Forelimb muscle (tissue), 1 donor: ENCODE data around the gene PCDHB16. TPM values are rescaled to one million over a fixed set of nuclear protein-coding genes. Genes with fewer than 3 reads are reported as not detected.
"Not testable (repeated sequence)": the region's sequence is repeated elsewhere in the genome, so short reads cannot be mapped to it uniquely, and the experiment has no call there.

Experiments
- DNase-seq: peaks from one replicate; pipeline ENCODE4 v3.0.0-alpha.2; 2013; ENCODE audit warnings: low read depth
- polyA plus RNA-seq: library from polyadenylated mRNA; unstranded; fragments of 120-200 nt; gene quantifications from one replicate; pipeline ENCODE4 v1.2.1, GENCODE V29; 2013; ENCODE audit not compliant: insufficient read length

PCDHB16 gene
- polyA plus RNA-seq: 2.5 TPM

GRCh38 chr5:141182248-141182647 is at the start of gene PCDHB16:
PCDHB16 (plus strand) TSS chr5:141182387; CDS start chr5:141182560, 173 bp downstream.
- no peak for DNase-seq

GRCh38 chr5:141135030-141135717 is 47.0 kb upstream of the PCDHB16 start, which contains the start of gene PCDHB5:
PCDHB5 (plus strand) TSS chr5:141135206; CDS start chr5:141135435, 229 bp downstream.
- DNase-seq: no peak

- no peak for DNase-seq
Measured at GRCh38 chr5:141135718-141136266, 46.4 kb upstream of the PCDHB16 start.

GRCh38 chr5:141137346-141137745 is 44.8 kb upstream of the PCDHB16 start:
- not testable (repeated sequence) for DNase-seq

- no peak for DNase-seq
Measured at GRCh38 chr5:141149812-141150211, 32.4 kb upstream of the PCDHB16 start, which contains the start of gene PCDHB6. PCDHB6 (plus strand) TSS chr5:141150057; CDS start chr5:141150258, 201 bp downstream.

GRCh38 chr5:141150224-141150992 is 31.8 kb upstream of the PCDHB16 start:
- no peak for DNase-seq

GRCh38 chr5:141150993-141151325 is 31.2 kb upstream of the PCDHB16 start:
- no peak for DNase-seq

GRCh38 chr5:141151632-141152031 is 30.6 kb upstream of the PCDHB16 start:
- DNase-seq: not testable (repeated sequence)

- DNase-seq: not testable (repeated sequence)
Measured at GRCh38 chr5:141152096-141152495, 30.1 kb upstream of the PCDHB16 start.

- no peak for DNase-seq
Measured at GRCh38 chr5:141155540-141156374, 26.4 kb upstream of the PCDHB16 start.

GRCh38 chr5:141157356-141157755 is 24.8 kb upstream of the PCDHB16 start:
- DNase-seq: not testable (repeated sequence)

- not testable (repeated sequence) for DNase-seq
Measured at GRCh38 chr5:141157901-141158300, 24.3 kb upstream of the PCDHB16 start.

- no peak for DNase-seq
Measured at GRCh38 chr5:141172381-141173204, 9.6 kb upstream of the PCDHB16 start, which contains the start of gene PCDHB7. PCDHB7 (plus strand) TSS chr5:141172644; CDS start chr5:141172836, 192 bp downstream.

- DNase-seq: not testable (repeated sequence)
Measured at GRCh38 chr5:141174291-141175104, 7.7 kb upstream of the PCDHB16 start.

- DNase-seq: no peak
Measured at GRCh38 chr5:141175933-141176332, 6.3 kb upstream of the PCDHB16 start.

GRCh38 chr5:141177577-141178191 is 4.5 kb upstream of the PCDHB16 start, which contains the start of gene PCDHB8:
PCDHB8 (plus strand) TSS chr5:141177790; CDS start chr5:141178035, 245 bp downstream.
- not testable (repeated sequence) for DNase-seq

- not testable (repeated sequence) for DNase-seq
Measured at GRCh38 chr5:141179371-141179770, 2.8 kb upstream of the PCDHB16 start.

- not testable (repeated sequence) for DNase-seq
Measured at GRCh38 chr5:141179876-141180275, 2.3 kb upstream of the PCDHB16 start.

GRCh38 chr5:141180313-141180712 is 1.9 kb upstream of the PCDHB16 start:
- DNase-seq: no peak
